ENCODE measurements around the gene HOXA6. TPM values are rescaled to one million over a fixed set of nuclear protein-coding genes. Genes with fewer than 3 reads are reported as not detected.

Gene HOXA6
- total and polyA plus RNA-seq, 2 of the 4 experiments (the other 2 are of a cell fraction) = 1.4 to 1.8 TPM

- DNase-seq (no peak), ATAC-seq (ENCODE audit: low read depth) (no peak)
- no peak overlapping the region for H2AFZ ChIP-seq (replicated peaks; ENCODE audit: low read length, poor library complexity)
- H3K4me3 ChIP-seq (ENCODE audit: insufficient read depth, low read depth, low read length) = no peak overlapping the region
- H3K9me3 ChIP-seq (ENCODE audit: control insufficient read depth, insufficient read depth, low read length) = peaks cover 27% of the 10 kb centered on the region
- H3K4ac ChIP-seq (ENCODE audit: low read depth, low read length) = no peak overlapping the region
- H2BK20ac ChIP-seq (ENCODE audit: low read depth, low read length) = no peak overlapping the region
- dilution Hi-C loops (cut with HindIII; ENCODE audit: low sequenced_read_pairs, unreplicated experiment) (no loop called here), in situ Hi-C loops (cut with MboI; ENCODE audit: low sequenced_read_pairs) (no loop called here), intact Hi-C loops (cut with micrococcal nuclease) (loop anchor here (10.0 kb wide), 1 partner anchor 1914 kb away; no protein-coding TSS in a partner anchor)
- no peak overlapping the region for H4K5ac ChIP-seq (ENCODE audit: low read depth, low read length)
- H3K18ac ChIP-seq (ENCODE audit: low read depth, low read length) = no peak overlapping the region
- H3K36me3 ChIP-seq (ENCODE audit: control insufficient read depth, insufficient read depth, low read length) = no peaks in the 10 kb centered on the region
- H3K9me1 ChIP-seq (ENCODE audit: insufficient read depth, low read length) = no peaks in the 10 kb centered on the region
- no peak overlapping the region for H3K27ac ChIP-seq (ENCODE audit: insufficient read depth, low read length)
- H2BK15ac ChIP-seq (ENCODE audit: low read depth, low read length) = no peak overlapping the region
- no peak overlapping the region for H4K91ac ChIP-seq (ENCODE audit: insufficient read depth, low read depth, low read length)
- H4K8ac ChIP-seq (ENCODE audit: low read depth in 2 of 2, low read length in 2 of 2) = no peak overlapping the region
- no peaks in the 10 kb centered on the region for H3K79me1 ChIP-seq (ENCODE audit: low read depth in 1 of 2, low read length in 2 of 2)
- no TSS peak for BruUV-seq (replicated peaks)
- no peak for TF ChIP-seq CTCF (conservative IDR thresholded peaks at IDR 0.05; ENCODE audit: low read depth, low read length)
- TF ChIP-seq FOS (IDR thresholded peaks at IDR 0.05; ENCODE audit: low read depth, low read length) = no peak
- no peak overlapping the region for H2AK5ac ChIP-seq (ENCODE audit: low read depth, low read length)
- no peak overlapping the region for H3K23ac ChIP-seq (ENCODE audit: low read depth, low read length)
- WGBS, 2 experiments (ENCODE audit: extremely low coverage in 2 of 2, insufficient read length in 1 of 2) = 80% methylated on average over 7 of the region's 25 CpGs; no CpG with 5 or more reads in 1 of the 2 experiments
- no peak overlapping the region for H3K4me2 ChIP-seq (ENCODE audit: low read depth, low read length)
- H2AK9ac ChIP-seq (replicated peaks; ENCODE audit: low read depth, low read length, poor library complexity) = no peak overlapping the region
- H3K56ac ChIP-seq (ENCODE audit: extremely low read depth, insufficient read depth, low read length) = no peak overlapping the region
- ChIA-PET POLR2A (ENCODE audit: unreplicated experiment) (no interaction called here), CTCF (interaction anchor here (0.5 to 0.7 kb wide), 3 partner anchors 10 to 487 kb away, joined by 3 to 4 read pairs (median 4); partner anchors contain the start of gene EVX1)
- no peak overlapping the region for H2BK5ac ChIP-seq (ENCODE audit: low read depth, low read length, poor library complexity, severe bottlenecking)
- no peak overlapping the region for H3K14ac ChIP-seq (replicated peaks; ENCODE audit: low read depth, low read length)
- H2BK120ac ChIP-seq (ENCODE audit: low read depth, low read length) = no peak overlapping the region
- no peaks in the 10 kb centered on the region for H3K4me1 ChIP-seq (ENCODE audit: control insufficient read depth, insufficient read depth, low read length)
- H4K20me1 ChIP-seq (ENCODE audit: insufficient read depth, low read length) = peaks cover 13% of the 10 kb centered on the region; the same call in 1 of the 2 replicates
- no peak overlapping the region for H3K9ac ChIP-seq (ENCODE audit: low read depth, low read length)
- peaks cover 95% of the 10 kb centered on the region for H3K27me3 ChIP-seq (ENCODE audit: control insufficient read depth, insufficient read depth, low read length)
Measured at GRCh38 chr7:27168265-27168947, 20.8 kb upstream of the HOXA6 start.
